K562 (cell line): Measurements from ENCODE around the gene MAGEA1. TPM values are rescaled to one million over a fixed set of nuclear protein-coding genes. Genes with fewer than 3 reads are reported as not detected.

Source experiments
- ATAC-seq: fragments of 200-7000 bp; cut with Tn5 transposase; 3 replicates; pipeline ENCODE4 v1.9.1; 2020; ENCODE audit warnings: moderate library complexity
- BruUV-seq: library from RNA; stranded (reverse); fragments of 400-500 nt; replicated peaks from 2 replicates; lab custom pipeline; 2021; lab: Mats Ljungman, UMichigan
- CTCF ChIA-PET: fragments of 300-600 bp; formaldehyde crosslinking; extraction: SDS; loops from one replicate; lab custom pipeline; 2021; ENCODE audit warnings: low intra/inter-chr PET ratio; lab: Yijun Ruan, JAX
- POLR2A ChIA-PET: fragments of 300-600, 350-650 bp; sonication (Branson Sonifier 250); formaldehyde crosslinking; extraction: SDS; loops from one replicate; lab custom pipeline; 2021; ENCODE audit warnings: antibody characterized with exemption, inconsistent platforms; lab: Yijun Ruan, JAX
- DNase-seq, 4 experiments: peaks; one replicate each; pipeline versions ENCODE4 v3.0.0 to v3.0.0-alpha.2; 2011 to 2018; ENCODE audit warnings: low spot score in 3 of 4, mixed read lengths in 3 of 4; ENCODE audit errors: extremely low read depth in 1 of 4
- FAIRE-seq: peaks from 2 replicates; lab custom pipeline; 2011; peaks lifted over from hg19 to GRCh38; lab: Jason Lieb, UNC
- H2AFZ ChIP-seq: 2 replicates; pipeline ENCODE4 v1.6.0; 2011; ENCODE audit warnings: low read depth, low read length, control low read depth, inconsistent platforms
- H3K27ac ChIP-seq: fragments of 200-600 bp; 3 replicates; pipeline ENCODE4 v1.8.0; 2011; ENCODE audit warnings: low read depth, mild to moderate bottlenecking, control low read depth, inconsistent platforms, low read length, moderate library complexity, mixed read lengths; ENCODE audit errors: extremely low read depth
- H3K27me3 ChIP-seq, 2 experiments: fragments of 300-600 bp in 1 of 2; 2 replicates in 1 of 2; 3 replicates in 1 of 2; pipeline versions ENCODE4 v1.6.0 to v1.8.0; 2011; ENCODE audit warnings: inconsistent platforms in 2 of 2, low read length in 2 of 2, mild to moderate bottlenecking in 1 of 2, mixed read lengths in 1 of 2, moderate library complexity in 1 of 2; ENCODE audit not compliant: control insufficient read depth in 2 of 2, insufficient read depth in 2 of 2
- H3K36me3 ChIP-seq: fragments of 300-600 bp; 3 replicates; pipeline ENCODE4 v1.8.0; 2011; ENCODE audit warnings: mild to moderate bottlenecking, low read length, inconsistent platforms; ENCODE audit not compliant: control insufficient read depth, insufficient read depth
- H3K4me1 ChIP-seq, 2 experiments: fragments of 200-600 bp in 1 of 2; replicated peaks in 1 of 2; 2 replicates in 1 of 2; 3 replicates in 1 of 2; pipeline versions ENCODE4 v1.5.1 to v1.8.0; 2011; ENCODE audit warnings: inconsistent platforms in 2 of 2, low read length in 2 of 2, mild to moderate bottlenecking in 1 of 2, mixed read lengths in 1 of 2, moderate library complexity in 1 of 2; ENCODE audit not compliant: control insufficient read depth in 2 of 2, insufficient read depth in 2 of 2
- H3K4me2 ChIP-seq: 2 replicates; pipeline ENCODE4 v1.6.1; 2011; ENCODE audit warnings: low read length, control low read depth, inconsistent platforms, mixed read lengths; ENCODE audit not compliant: insufficient read depth
- H3K4me3 ChIP-seq: fragments of 200-600 bp; sonication (generic), shearing (Covaris generic); 2 replicates; pipeline ENCODE4 v1.5.1; 2016; ENCODE audit warnings: control low read depth, inconsistent platforms
- H3K79me2 ChIP-seq: fragments of 200-600 bp; 3 replicates; pipeline ENCODE4 v1.8.0; 2011; ENCODE audit warnings: low read length, inconsistent platforms; ENCODE audit not compliant: control insufficient read depth, insufficient read depth
- H3K9ac ChIP-seq, 2 experiments: 2 replicates each; pipeline versions ENCODE4 v1.6.0 to v1.6.1; 2011; ENCODE audit warnings: low read depth in 2 of 2, low read length in 2 of 2, control low read depth in 1 of 2, inconsistent platforms in 1 of 2, mild to moderate bottlenecking in 1 of 2, mixed read lengths in 1 of 2; ENCODE audit not compliant: insufficient read depth in 1 of 2
- H3K9me1 ChIP-seq: one replicate; pipeline ENCODE4 v1.6.0; 2011; ENCODE audit warnings: inconsistent platforms, mild to moderate bottlenecking, low read length, moderate library complexity; ENCODE audit not compliant: control insufficient read depth, insufficient read depth
- H3K9me3 ChIP-seq: replicated peaks from 2 replicates; pipeline ENCODE4 v1.5.1; 2011; ENCODE audit warnings: low read depth, low read length, inconsistent platforms; ENCODE audit not compliant: control insufficient read depth, insufficient read depth
- H4K20me1 ChIP-seq: replicated peaks from 2 replicates; pipeline ENCODE4 v1.6.1; 2011; ENCODE audit warnings: low read length, inconsistent platforms, mixed read lengths; ENCODE audit not compliant: control insufficient read depth, insufficient read depth
- AFF4 ChIP-seq: sonication (generic); formaldehyde crosslinking; IDR thresholded peaks from 2 replicates; pipeline ENCODE4 v1.8.0; 2023; ENCODE audit warnings: mild to moderate bottlenecking, missing genetic modification reagents
- BCOR ChIP-seq: fragments of 450-650 bp; IDR thresholded peaks from 2 replicates; pipeline ENCODE4 v1.6.1; 2016
- BHLHE40 ChIP-seq: IDR thresholded peaks from 2 replicates; pipeline ENCODE4 v1.6.1; 2011; ENCODE audit warnings: low read length, improper control_type of control experiment
- KHSRP ChIP-seq: fragments of 450-650 bp; IDR thresholded peaks from 2 replicates; pipeline ENCODE4 v1.6.1; 2017
- KLF1 ChIP-seq: fragments of 450-650 bp; IDR thresholded peaks from 2 replicates; pipeline ENCODE4 v1.6.1; 2016; ENCODE audit warnings: missing genetic modification characterization, missing compliant biosample characterization
- NCOA1 ChIP-seq: fragments of 450-650 bp; IDR thresholded peaks from 2 replicates; pipeline ENCODE4 v1.6.1; 2016; ENCODE audit warnings: low read depth
- RFX1 ChIP-seq: fragments of 450-650 bp; IDR thresholded peaks from 2 replicates; pipeline ENCODE4 v1.6.1; 2016; ENCODE audit warnings: mild to moderate bottlenecking, moderate library complexity
- SRF ChIP-seq, 2 experiments: fragments of 250-450, 450-650 bp in 1 of 2; sonication (Bioruptor Pico) in 1 of 2; sonication (generic) in 1 of 2; formaldehyde crosslinking; IDR thresholded peaks; 2 replicates each; pipeline versions ENCODE4 v1.5.0 to v1.5.1; 2020 to 2022; ENCODE audit warnings: mild to moderate bottlenecking in 1 of 2, missing genetic modification reagents in 1 of 2
- YY1 ChIP-seq, 3 experiments: IDR thresholded peaks; 2 replicates each; pipeline ENCODE4 v1.6.1; 2011; ENCODE audit warnings: low read length in 2 of 3, mild to moderate bottlenecking in 2 of 3, moderate library complexity in 2 of 3, borderline replicate concordance in 1 of 3, control low read depth in 1 of 3, low read depth in 1 of 3; ENCODE audit not compliant: insufficient read depth in 3 of 3, insufficient replicate concordance in 2 of 3, control insufficient read depth in 1 of 3, insufficient read length in 1 of 3; ENCODE audit errors: extremely low read depth in 1 of 3
- ZBTB33 ChIP-seq: sonication (generic); formaldehyde crosslinking; IDR thresholded peaks from 2 replicates; pipeline ENCODE4 v1.8.1; 2023; ENCODE audit warnings: mild to moderate bottlenecking, missing genetic modification reagents
- WGBS: fragments of 100-300 bp; shearing (Covaris generic); methylation state at CpG from one replicate; pipeline ENCODE4 v1.1.6; 2016; ENCODE audit warnings: low coverage, mixed read lengths; ENCODE audit not compliant: insufficient coverage; ENCODE audit errors: missing lambda C conversion rate; 5-methylcytosine and 5-hydroxymethylcytosine counted together
- in situ Hi-C: fragments of 300-500 bp; cut with MboI; formaldehyde crosslinking; loops from 4 replicates; pipeline ENCODE4 v1.15.0; 2018; ENCODE audit warnings: inconsistent platforms, mixed read lengths
- intact Hi-C: fragments of 100-400 bp; cut with micrococcal nuclease; formaldehyde crosslinking; loops from 2 replicates; pipeline ENCODE4 v1.14.2; 2022
- polyA plus RNA-seq, 8 experiments: library from polyadenylated mRNA; depleted of rRNA in 4 of 8; stranded (reverse) in 5 of 8; unstranded in 3 of 8; fragments of >200 nt; fragmentation: Nextera tagmentation in 2 of 8; fragmentation: Illumina TruSeq in 1 of 8; extraction: Ambion mirVana in 2 of 8; extraction: Trizol in 1 of 8; gene quantifications; 2 replicates each; pipeline versions ENCODE4 v1.2.1 to v1.2.3, GENCODE V29; 2011 to 2014; ENCODE audit warnings: inconsistent platforms in 1 of 8, missing spikeins in 1 of 8
- total RNA-seq, 7 experiments: library from RNA; depleted of rRNA in 6 of 7; stranded (reverse); fragments of >200 nt in 6 of 7; fragmentation: Illumina TruSeq in 2 of 7; extraction: Trizol in 2 of 7; gene quantifications; 2 replicates each; pipeline versions ENCODE4 v1.2.1 to v1.2.3, GENCODE V29; 2011 to 2021; ENCODE audit warnings: low replicate concordance in 1 of 7

Gene MAGEA1
- total and polyA plus RNA-seq, 9 of the 15 experiments (the other 6 are each of a cell fraction or from before 2014, with no cell fraction given): 10.2 to 57.9 (median 44.1) TPM

GRCh38 chrX:153181822-153182221 lies 2.7 kb downstream of the MAGEA1 start:
- intact Hi-C loops: no loop called here
- Histone ChIP-seq H3K27ac (no peak overlapping the region), H3K9ac (no peak overlapping the region), H3K9me1 (no peaks in the 10 kb centered on the region), H3K4me1 (peaks cover 0 to 17% of the 10 kb centered on the region in 2 experiments; a peak in 2 of 5 replicates), H4K20me1 (no peaks in the 10 kb centered on the region), H2AFZ (no peak overlapping the region), H3K4me3 (no peak overlapping the region), H3K36me3 (peaks cover 11% of the 10 kb centered on the region; the same call in 1 of the 3 replicates), H3K4me2 (no peak overlapping the region), H3K79me2 (peaks cover 19% of the 10 kb centered on the region), H3K27me3 (peaks cover 0 to 5% of the 10 kb centered on the region in 2 experiments; a peak in 1 of 5 replicates), H3K9me3 (no peaks in the 10 kb centered on the region)
- FAIRE-seq (no peak), DNase-seq (no peak), ATAC-seq (no peak)
- whole genome bisulfite sequencing: 50% methylated on average over 4 of the region's 4 CpGs
- BruUV-seq: no TSS peak
- in situ Hi-C loops: no loop called here
- ChIA-PET POLR2A (no interaction called here), CTCF (no interaction called here)
- no peak for TF ChIP-seq BCOR
- TF ChIP-seq NCOA1: no peak

- no peak overlapping the region for H3K9ac ChIP-seq
- intact Hi-C loops (no loop called here), in situ Hi-C loops (no loop called here)
- H3K4me3 ChIP-seq: no peak overlapping the region
- no peak overlapping the region for H3K27ac ChIP-seq
- H4K20me1 ChIP-seq: no peaks in the 10 kb centered on the region
- POLR2A ChIA-PET: no interaction called here
- FAIRE-seq (no peak), DNase-seq (no peak), ATAC-seq (no peak)
- no peak overlapping the region for H2AFZ ChIP-seq
- H3K36me3 ChIP-seq: peaks cover 11% of the 10 kb centered on the region; the same call in 1 of the 3 replicates
- CTCF ChIA-PET: no interaction called here
- H3K9me1 ChIP-seq: no peaks in the 10 kb centered on the region
- H3K4me2 ChIP-seq: no peak overlapping the region
- peaks cover 0 to 9% of the 10 kb centered on the region in 2 experiments; a peak in 2 of 5 replicates for H3K27me3 ChIP-seq
- no peaks in the 10 kb centered on the region for H3K9me3 ChIP-seq
- WGBS: 35% methylated on average over 8 of the region's 8 CpGs
- peaks cover 11% of the 10 kb centered on the region for H3K79me2 ChIP-seq
- peaks cover 0 to 12% of the 10 kb centered on the region in 2 experiments; a peak in 2 of 5 replicates for H3K4me1 ChIP-seq
- BruUV-seq: no TSS peak
- TF ChIP-seq ZBTB33: no peak
- TF ChIP-seq KLF1 (tag): no peak
- TF ChIP-seq AFF4 (CRISPR knock-in tag): no peak
- no peak for TF ChIP-seq YY1 (IDR thresholded peaks at IDR 0.05; ENCODE audit: borderline replicate concordance in 1 of 3, control insufficient read depth in 1 of 3, extremely low read depth in 1 of 3, insufficient read depth in 3 of 3, insufficient read length in 1 of 3, insufficient replicate concordance in 2 of 3, low read depth in 1 of 3, low read length in 2 of 3)
- TF ChIP-seq KHSRP: no peak
- no peak for TF ChIP-seq RFX1
- TF ChIP-seq BHLHE40: no peak
- TF ChIP-seq SRF (CRISPR knock-in tag; IDR thresholded peaks at IDR 0.05): no peak
Measured at GRCh38 chrX:153184787-153185186, 5.7 kb downstream of the MAGEA1 start.
